Liver (tissue), 9 donors: ENCODE results near the gene SHC3. TPM values are rescaled to one million over a fixed set of nuclear protein-coding genes. Genes with fewer than 3 reads are reported as not detected.

Source experiments
- DNase-seq: peaks from one replicate; pipeline ENCODE4 v3.0.0-alpha.2; 2017; ENCODE audit warnings: low spot score
- H3K27ac ChIP-seq, 2 donors: one replicate each; pipeline ENCODE4 v1.7.0; 2013; ENCODE audit warnings: inconsistent platforms in 2 of 2, low read length in 2 of 2, control low read depth in 1 of 2, low read depth in 1 of 2, mild to moderate bottlenecking in 1 of 2
- H3K27me3 ChIP-seq, 4 donors: one replicate each; pipeline versions ENCODE4 v1.6.1 to v1.7.0; 2013; ENCODE audit warnings: low read length in 3 of 4, inconsistent platforms in 1 of 4, mild to moderate bottlenecking in 1 of 4, moderate library complexity in 1 of 4; ENCODE audit not compliant: control insufficient read depth in 4 of 4, insufficient read depth in 4 of 4
- H3K36me3 ChIP-seq, 4 donors: one replicate each; pipeline versions ENCODE4 v1.6.1 to v1.7.0; 2013; ENCODE audit warnings: low read length in 3 of 4, mild to moderate bottlenecking in 3 of 4, low read depth in 1 of 4, moderate library complexity in 1 of 4; ENCODE audit not compliant: control insufficient read depth in 4 of 4, insufficient read depth in 3 of 4
- H3K4me1 ChIP-seq, 4 donors: one replicate each; pipeline versions ENCODE4 v1.6.1 to v1.7.0; 2013; ENCODE audit warnings: low read length in 3 of 4, mild to moderate bottlenecking in 3 of 4, moderate library complexity in 1 of 4; ENCODE audit not compliant: control insufficient read depth in 4 of 4, insufficient read depth in 4 of 4
- H3K4me3 ChIP-seq, 3 donors: one replicate each; pipeline versions ENCODE4 v1.6.1 to v1.7.0; 2013; ENCODE audit warnings: low read length in 3 of 3, control low read depth in 1 of 3, low read depth in 1 of 3, mild to moderate bottlenecking in 1 of 3
- H3K9ac ChIP-seq, 2 donors: one replicate each; pipeline ENCODE4 v1.7.0; 2013; ENCODE audit warnings: low read length in 2 of 2, mild to moderate bottlenecking in 2 of 2, moderate library complexity in 2 of 2, control low read depth in 1 of 2, low read depth in 1 of 2
- H3K9me3 ChIP-seq, 4 donors: one replicate each; pipeline versions ENCODE4 v1.6.1 to v1.7.0; 2013; ENCODE audit warnings: low read length in 3 of 4; ENCODE audit not compliant: control insufficient read depth in 4 of 4
- CTCF ChIP-seq: fragments of 150-350 bp; IDR thresholded peaks from 2 replicates; pipeline ENCODE4 v1.5.1; 2017; ENCODE audit warnings: improper control_type of control experiment, low read depth, low read length; ENCODE audit not compliant: missing input control
- EGR1 ChIP-seq, 2 donors: IDR thresholded peaks; 2 replicates each; pipeline ENCODE4 v1.6.1; 2016 to 2018; ENCODE audit warnings: antibody characterized with exemption in 2 of 2, low read depth in 2 of 2
- FOXA1 ChIP-seq: IDR thresholded peaks from 2 replicates; pipeline ENCODE4 v1.6.1; 2016; ENCODE audit warnings: antibody characterized with exemption
- FOXA2 ChIP-seq: IDR thresholded peaks from 2 replicates; pipeline ENCODE4 v1.6.1; 2016; ENCODE audit warnings: antibody characterized with exemption
- GABPA ChIP-seq, 2 donors: IDR thresholded peaks in 1 of 2; conservative IDR thresholded peaks in 1 of 2; 2 replicates each; pipeline ENCODE4 v1.6.1; 2016; ENCODE audit warnings: antibody characterized with exemption in 2 of 2, mild to moderate bottlenecking in 1 of 2, moderate library complexity in 1 of 2
- HNF4A ChIP-seq, 2 donors: conservative IDR thresholded peaks; 2 replicates each; pipeline ENCODE4 v1.6.1; 2016; ENCODE audit warnings: antibody characterized with exemption in 2 of 2, mild to moderate bottlenecking in 2 of 2
- HNF4G ChIP-seq: IDR thresholded peaks from 2 replicates; pipeline ENCODE4 v1.6.1; 2016; ENCODE audit warnings: antibody characterized with exemption
- JUND ChIP-seq, 2 donors: IDR thresholded peaks; 2 replicates each; pipeline ENCODE4 v1.6.1; 2016; ENCODE audit warnings: antibody characterized with exemption in 2 of 2
- NR2F2 ChIP-seq: IDR thresholded peaks from 2 replicates; pipeline ENCODE4 v1.6.1; 2016; ENCODE audit warnings: antibody characterized with exemption
- RAD21 ChIP-seq, 2 donors: IDR thresholded peaks; 2 replicates each; pipeline ENCODE4 v1.6.1; 2016; ENCODE audit warnings: antibody characterized with exemption in 2 of 2, mild to moderate bottlenecking in 2 of 2
- RXRA ChIP-seq, 2 donors: IDR thresholded peaks; 2 replicates each; pipeline ENCODE4 v1.6.1; 2017 to 2018; ENCODE audit warnings: antibody characterized with exemption in 2 of 2, mild to moderate bottlenecking in 1 of 2
- SP1 ChIP-seq: IDR thresholded peaks from 2 replicates; pipeline ENCODE4 v1.6.1; 2018; ENCODE audit warnings: antibody characterized with exemption, mild to moderate bottlenecking
- TAF1 ChIP-seq: conservative IDR thresholded peaks from 2 replicates; pipeline ENCODE4 v1.6.1; 2016; ENCODE audit warnings: antibody characterized with exemption, mild to moderate bottlenecking
- YY1 ChIP-seq: IDR thresholded peaks from 2 replicates; pipeline ENCODE4 v1.6.1; 2016; ENCODE audit warnings: antibody characterized with exemption, mild to moderate bottlenecking
- ZBTB33 ChIP-seq: IDR thresholded peaks from 2 replicates; pipeline ENCODE4 v1.6.1; 2016; ENCODE audit warnings: antibody characterized with exemption
- WGBS: extraction: QIAGEN DNeasy Blood & Tissue Kit; methylation state at CpG from one replicate; pipeline ENCODE4 v1.1.7; 2013; 5-methylcytosine and 5-hydroxymethylcytosine counted together
- polyA plus RNA-seq, 2 donors: library from polyadenylated mRNA; stranded (reverse) in 1 of 2; unstranded in 1 of 2; fragments of 200-250 nt in 1 of 2; fragments of >200 nt in 1 of 2; fragmentation: Nextera tagmentation in 1 of 2; extraction: Ambion mirVana in 1 of 2; gene quantifications; one replicate each; pipeline versions ENCODE4 v1.2.1 to v1.2.3, GENCODE V29; 2013 to 2015
- total RNA-seq, 2 donors: library from RNA; depleted of rRNA; stranded (reverse); fragments of >200 nt; gene quantifications; one replicate each; pipeline ENCODE4 v1.2.3, GENCODE V29; 2014
- TF ChIP-seq, protein P1 (sequence below): IDR thresholded peaks from 2 replicates; pipeline ENCODE4 v1.6.1; 2016; ENCODE audit warnings: antibody characterized with exemption
- TF ChIP-seq, protein P2 (sequence below): IDR thresholded peaks from 2 replicates; pipeline ENCODE4 v1.6.1; 2016; ENCODE audit warnings: antibody characterized with exemption
- donor health status: healthy.
- donor health status: healthy.
- donor health status: healthy.
- donor health status: healthy.
- donor health status: healthy.

Gene SHC3
- total and polyA plus RNA-seq, 4 donors = 0.03 to 0.08 (median 0.04) TPM

DNA sequence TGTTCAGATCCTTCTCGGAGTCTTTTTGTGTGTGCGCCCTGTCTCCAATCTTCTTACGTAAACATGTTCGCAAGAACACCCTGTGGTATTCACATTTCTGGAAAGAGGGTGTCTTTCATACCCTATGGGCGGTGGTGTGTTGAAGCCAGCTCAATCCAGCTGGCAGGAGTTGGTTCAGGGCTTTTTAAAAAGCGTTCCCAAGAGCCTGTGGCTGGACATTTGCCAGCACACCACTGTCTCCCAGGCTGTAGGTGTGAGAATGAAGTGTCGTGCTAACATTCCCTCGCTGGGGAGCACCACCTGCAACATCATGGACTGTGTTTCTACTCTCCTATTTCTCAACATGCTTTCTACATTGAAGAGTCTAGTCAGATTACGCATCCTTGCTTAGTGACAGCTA lies 135.6 kb downstream of the SHC3 start (continued):
- TF ChIP-seq ZBTB33 (no peak), FOXA2 (no peak)
- TF ChIP-seq, protein P1, sequence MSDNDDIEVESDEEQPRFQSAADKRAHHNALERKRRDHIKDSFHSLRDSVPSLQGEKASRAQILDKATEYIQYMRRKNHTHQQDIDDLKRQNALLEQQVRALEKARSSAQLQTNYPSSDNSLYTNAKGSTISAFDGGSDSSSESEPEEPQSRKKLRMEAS = no peak

- no peaks in the 10 kb centered on the region for H3K4me1 ChIP-seq
- no peak overlapping the region for H3K27ac ChIP-seq
- TF ChIP-seq HNF4A (conservative IDR thresholded peaks at IDR 0.05) = no peak
- no peak for TF ChIP-seq RAD21 (IDR thresholded peaks at IDR 0.05)
- no peak for TF ChIP-seq EGR1 (IDR thresholded peaks at IDR 0.05; ENCODE audit: low read depth in 2 of 2)
- no peak for TF ChIP-seq RXRA (IDR thresholded peaks at IDR 0.05)
- TF ChIP-seq, protein P1 = no peak
- TF ChIP-seq CTCF = no peak
- TF ChIP-seq ZBTB33 = no peak
- TF ChIP-seq, protein P2, sequence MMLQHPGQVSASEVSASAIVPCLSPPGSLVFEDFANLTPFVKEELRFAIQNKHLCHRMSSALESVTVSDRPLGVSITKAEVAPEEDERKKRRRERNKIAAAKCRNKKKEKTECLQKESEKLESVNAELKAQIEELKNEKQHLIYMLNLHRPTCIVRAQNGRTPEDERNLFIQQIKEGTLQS = no peak
- no peak for TF ChIP-seq YY1
- no peak for TF ChIP-seq SP1
- H3K27me3 ChIP-seq = no peaks in the 10 kb centered on the region
- 92% methylated on average over 2 of the region's 2 CpGs for WGBS
- H3K36me3 ChIP-seq = no peaks in the 10 kb centered on the region
- H3K4me3 ChIP-seq = no peak overlapping the region
- DNase-seq = no peak
- no peaks in the 10 kb centered on the region for H3K9me3 ChIP-seq
- no peak overlapping the region for H3K9ac ChIP-seq
These were observed 139.0 kb downstream of the SHC3 start for GRCh38 chr9:89039664-89040063.

DNA sequence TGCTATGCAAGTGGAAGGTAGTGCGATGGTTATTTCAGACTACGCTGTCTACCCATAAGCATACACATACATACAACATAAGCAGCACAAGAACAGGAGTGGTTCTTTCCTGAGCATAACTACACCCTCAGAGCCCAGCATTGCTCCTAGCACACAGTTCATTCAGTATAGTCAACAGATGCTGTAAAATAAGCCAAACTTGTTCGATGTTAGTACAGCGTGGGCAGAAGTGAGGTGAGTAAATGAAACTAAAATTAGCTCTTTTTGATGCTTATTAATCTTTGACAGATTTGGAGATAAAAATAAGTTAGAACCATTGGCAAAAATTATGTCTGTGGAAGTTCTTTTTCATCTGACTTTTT lies 139.5 kb downstream of the SHC3 start:
- no peaks in the 10 kb centered on the region for H3K36me3 ChIP-seq
- no peaks in the 10 kb centered on the region for H3K4me1 ChIP-seq
- H3K9ac ChIP-seq = no peak overlapping the region
- WGBS = 92% methylated on average over 4 of the region's 4 CpGs
- H3K27me3 ChIP-seq = no peaks in the 10 kb centered on the region
- H3K27ac ChIP-seq = no peak overlapping the region
- no peaks in the 10 kb centered on the region for H3K9me3 ChIP-seq
- H3K4me3 ChIP-seq = no peak overlapping the region
- no peak for DNase-seq
- no peak for TF ChIP-seq SP1
- TF ChIP-seq ZBTB33 = no peak
- no peak for TF ChIP-seq HNF4G
- no peak for TF ChIP-seq EGR1 (IDR thresholded peaks at IDR 0.05; ENCODE audit: low read depth in 2 of 2)
- TF ChIP-seq, protein P2 = no peak
- TF ChIP-seq CTCF = no peak
- no peak for TF ChIP-seq YY1
- no peak for TF ChIP-seq GABPA (IDR thresholded peaks at IDR 0.05 in 1 of 2, conservative IDR thresholded peaks at IDR 0.05 in 1 of 2)
- TF ChIP-seq FOXA1 = no peak
- no peak for TF ChIP-seq NR2F2
- TF ChIP-seq FOXA2 = no peak
- TF ChIP-seq, protein P1 = no peak
- TF ChIP-seq RXRA (IDR thresholded peaks at IDR 0.05) = no peak
- no peak for TF ChIP-seq HNF4A (conservative IDR thresholded peaks at IDR 0.05)
- no peak for TF ChIP-seq TAF1
- no peak for TF ChIP-seq JUND (IDR thresholded peaks at IDR 0.05)
- TF ChIP-seq RAD21 (IDR thresholded peaks at IDR 0.05) = no peak
